OCI-LY7 (cell line): ENCODE measurements around the gene SLC6A6. TPM values are rescaled to one million over a fixed set of nuclear protein-coding genes. Genes with fewer than 3 reads are reported as not detected.

ENCODE experiments used
- BruUV-seq: library from RNA; stranded (reverse); fragments of 400-500 nt; replicated peaks from 2 replicates; lab custom pipeline; 2021; lab: Mats Ljungman, UMichigan
- CTCF ChIA-PET: fragments of 300-600 bp; sonication (Branson Sonifier 250); formaldehyde crosslinking; loops from one replicate; lab custom pipeline; 2022; ENCODE audit warnings: antibody characterized with exemption; ENCODE audit not compliant: unreplicated experiment; lab: Charles Lee
- POLR2A ChIA-PET: fragments of 300-600 bp; sonication (Branson Sonifier 250); formaldehyde crosslinking; loops from one replicate; lab custom pipeline; 2022; ENCODE audit warnings: antibody characterized with exemption; lab: Charles Lee
- DNase-seq: peaks from one replicate; pipeline ENCODE4 v3.0.0-alpha.2; 2015; ENCODE audit warnings: low spot score
- H2AFZ ChIP-seq: fragments of 200-600 bp; sonication (generic), shearing (Covaris generic); 2 replicates; pipeline ENCODE4 v1.6.1; 2014; ENCODE audit warnings: mild to moderate bottlenecking, antibody characterized with exemption, low read length, moderate library complexity
- H3K27ac ChIP-seq: fragments of 200-600 bp; sonication (generic); 2 replicates; pipeline ENCODE4 v1.5.1; 2014; ENCODE audit warnings: mixed run types, low read depth, mild to moderate bottlenecking, moderate library complexity, low read length, inconsistent platforms; ENCODE audit not compliant: poor library complexity, severe bottlenecking
- H3K36me3 ChIP-seq: fragments of 200-600 bp; sonication (generic); 2 replicates; pipeline ENCODE4 v1.6.1; 2014; ENCODE audit warnings: mild to moderate bottlenecking, antibody characterized with exemption, low read length, moderate library complexity, mixed read lengths; ENCODE audit not compliant: insufficient read depth
- H3K4me1 ChIP-seq: fragments of 200-600 bp; sonication (generic); 2 replicates; pipeline ENCODE4 v1.5.1; 2014; ENCODE audit warnings: mild to moderate bottlenecking, low read length; ENCODE audit not compliant: insufficient read depth, poor library complexity, severe bottlenecking
- H3K4me2 ChIP-seq: fragments of 200-600 bp; sonication (generic); 2 replicates; pipeline ENCODE4 v1.6.1; 2014; ENCODE audit warnings: mild to moderate bottlenecking, low read length
- H3K4me3 ChIP-seq: fragments of 200-600 bp; sonication (generic); 2 replicates; pipeline ENCODE4 v1.5.1; 2014; ENCODE audit warnings: mild to moderate bottlenecking, low read depth, low read length; ENCODE audit not compliant: poor library complexity, severe bottlenecking
- H3K79me2 ChIP-seq: fragments of 200-600 bp; sonication (generic); 2 replicates; pipeline ENCODE4 v1.6.1; 2016; ENCODE audit warnings: low read depth, mild to moderate bottlenecking, low read length, moderate library complexity, mixed read lengths; ENCODE audit not compliant: insufficient read depth
- H3K9me2 ChIP-seq: fragments of 200-600 bp; sonication (generic); 2 replicates; pipeline ENCODE4 v1.6.1; 2016; ENCODE audit warnings: mild to moderate bottlenecking, low read length, mixed read lengths; ENCODE audit not compliant: insufficient read depth
- H3K9me3 ChIP-seq: fragments of 200-600 bp; sonication (generic); 2 replicates; pipeline ENCODE4 v1.6.1; 2014; ENCODE audit warnings: mild to moderate bottlenecking, mixed run types, low read length, mixed read lengths
- H4K20me1 ChIP-seq: fragments of 200-600 bp; sonication (generic); 2 replicates; pipeline ENCODE4 v1.6.1; 2014; ENCODE audit warnings: mild to moderate bottlenecking, antibody characterized with exemption, low read length, moderate library complexity, mixed read lengths; ENCODE audit not compliant: insufficient read depth
- EZH2phosphoT487 ChIP-seq: fragments of 200-600 bp; sonication (generic); IDR thresholded peaks from 2 replicates; pipeline ENCODE4 v1.6.1; 2018; ENCODE audit warnings: low read depth, borderline replicate concordance, mild to moderate bottlenecking, mixed run types, antibody characterized with exemption, low read length, moderate library complexity, mixed read lengths
- intact Hi-C: fragments of 100-400 bp; cut with micrococcal nuclease; formaldehyde crosslinking; loops from one replicate; pipeline ENCODE4 v1.10.0; 2022; ENCODE audit not compliant: unreplicated experiment
- total RNA-seq, 2 experiments: library from RNA; depleted of rRNA in 1 of 2; stranded (reverse); fragments of >200 nt in 1 of 2; shearing (Covaris generic) in 1 of 2; gene quantifications; 2 replicates each; pipeline ENCODE4 v1.2.3, GENCODE V29; 2014 to 2022
- TF ChIP-seq, protein P1 (sequence below): fragments of 200-600 bp; sonication (generic); conservative IDR thresholded peaks from 2 replicates; pipeline ENCODE4 v1.5.1; 2014; ENCODE audit warnings: mild to moderate bottlenecking, antibody characterized with exemption, low read length, moderate library complexity, mixed read lengths

The SLC6A6 gene
- total RNA-seq, 2 experiments from 2014 or later: 43.0 to 51.8 TPM

- no peak for TF ChIP-seq EZH2phosphoT487
- TF ChIP-seq, protein P1, sequence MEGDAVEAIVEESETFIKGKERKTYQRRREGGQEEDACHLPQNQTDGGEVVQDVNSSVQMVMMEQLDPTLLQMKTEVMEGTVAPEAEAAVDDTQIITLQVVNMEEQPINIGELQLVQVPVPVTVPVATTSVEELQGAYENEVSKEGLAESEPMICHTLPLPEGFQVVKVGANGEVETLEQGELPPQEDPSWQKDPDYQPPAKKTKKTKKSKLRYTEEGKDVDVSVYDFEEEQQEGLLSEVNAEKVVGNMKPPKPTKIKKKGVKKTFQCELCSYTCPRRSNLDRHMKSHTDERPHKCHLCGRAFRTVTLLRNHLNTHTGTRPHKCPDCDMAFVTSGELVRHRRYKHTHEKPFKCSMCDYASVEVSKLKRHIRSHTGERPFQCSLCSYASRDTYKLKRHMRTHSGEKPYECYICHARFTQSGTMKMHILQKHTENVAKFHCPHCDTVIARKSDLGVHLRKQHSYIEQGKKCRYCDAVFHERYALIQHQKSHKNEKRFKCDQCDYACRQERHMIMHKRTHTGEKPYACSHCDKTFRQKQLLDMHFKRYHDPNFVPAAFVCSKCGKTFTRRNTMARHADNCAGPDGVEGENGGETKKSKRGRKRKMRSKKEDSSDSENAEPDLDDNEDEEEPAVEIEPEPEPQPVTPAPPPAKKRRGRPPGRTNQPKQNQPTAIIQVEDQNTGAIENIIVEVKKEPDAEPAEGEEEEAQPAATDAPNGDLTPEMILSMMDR: no peak
- peak overlapping the region; percentile 51 for H2AFZ ChIP-seq
- H3K27ac ChIP-seq: peak overlapping the region; percentile 91
- H3K4me1 ChIP-seq: peaks cover 75% of the 10 kb centered on the region
- TSS peak; percentile 82 for BruUV-seq
- peaks cover 27% of the 10 kb centered on the region for H4K20me1 ChIP-seq
- H3K79me2 ChIP-seq: peaks cover 43% of the 10 kb centered on the region
- peak overlapping the region; percentile 75 for H3K4me2 ChIP-seq
- peaks cover 37% of the 10 kb centered on the region for H3K36me3 ChIP-seq
- no peaks in the 10 kb centered on the region for H3K9me3 ChIP-seq
- peak overlapping the region; percentile 96 for H3K4me3 ChIP-seq
- intact Hi-C loops: loop anchor here (1.0 to 10.0 kb wide), 8 partner anchors 12 to 1737 kb away; partner anchors contain the start of gene RAF1
- DNase-seq: no peak
- ChIA-PET POLR2A (interaction anchor here (0.7 to 5.2 kb wide), 9 partner anchors 10 to 56 kb away, joined by 3 to 32 read pairs (median 6); no protein-coding TSS in a partner anchor), CTCF (interaction anchor here (0.8 to 3.6 kb wide), 4 partner anchors 23 to 58 kb away, joined by 3 to 20 read pairs (median 4); no protein-coding TSS in a partner anchor)
- H3K9me2 ChIP-seq: no peaks in the 10 kb centered on the region
Measured at GRCh38 chr3:14401692-14402303, 608 bp upstream of the SLC6A6 start.

- no TSS peak for BruUV-seq
- ChIA-PET CTCF (interaction anchor here (0.6 to 3.6 kb wide), 2 partner anchors 27 to 279 kb away, joined by 3 to 20 read pairs; no protein-coding TSS in a partner anchor), POLR2A (interaction anchor here (0.6 to 2.6 kb wide), 8 partner anchors 10 to 1669 kb away, joined by 3 to 14 read pairs (median 4); no protein-coding TSS in a partner anchor)
- Histone ChIP-seq H3K4me1 (peaks cover 74% of the 10 kb centered on the region), H3K27ac (peak overlapping the region; percentile 91), H3K4me2 (peak overlapping the region; percentile 90), H3K9me3 (no peaks in the 10 kb centered on the region), H2AFZ (no peak overlapping the region), H3K4me3 (peak overlapping the region; percentile 96), H4K20me1 (peaks cover 35% of the 10 kb centered on the region), H3K9me2 (no peaks in the 10 kb centered on the region), H3K79me2 (peaks cover 62% of the 10 kb centered on the region), H3K36me3 (peaks cover 55% of the 10 kb centered on the region)
- TF ChIP-seq EZH2phosphoT487: no peak
- TF ChIP-seq, protein P1: no peak
- intact Hi-C loops: loop anchor here (2.0 to 10.0 kb wide), 4 partner anchors 65 to 1739 kb away; partner anchors contain the start of gene RAF1
- DNase-seq: no peak
Measured at GRCh38 chr3:14403619-14404155, 1.3 kb downstream of the SLC6A6 start.
